BJ (cell line): ENCODE data around the gene ZNF579. TPM values are rescaled to one million over a fixed set of nuclear protein-coding genes. Genes with fewer than 3 reads are reported as not detected.

ENCODE experiments used
- CTCF ChIA-PET: fragments of 350-600 bp; formaldehyde crosslinking; extraction: SDS; loops from one replicate; lab custom pipeline; 2021; ENCODE audit warnings: antibody characterized with exemption, inconsistent platforms; lab: Yijun Ruan, JAX
- POLR2A ChIA-PET: fragments of 300-600 bp; sonication (Branson Sonifier 250); formaldehyde crosslinking; extraction: SDS; loops from one replicate; lab custom pipeline; 2021; ENCODE audit warnings: antibody characterized with exemption; lab: Charles Lee
- DNase-seq: peaks from one replicate; pipeline ENCODE4 v3.0.0-alpha.2; 2011; ENCODE audit warnings: low read depth
- H3K27me3 ChIP-seq: 2 replicates; pipeline ENCODE4 v1.6.0; 2011; ENCODE audit warnings: low read length; ENCODE audit not compliant: control insufficient read depth, insufficient read depth
- H3K36me3 ChIP-seq: 2 replicates; pipeline ENCODE4 v1.5.1; 2011; ENCODE audit warnings: low read length; ENCODE audit not compliant: control insufficient read depth, insufficient read depth
- H3K4me3 ChIP-seq: 2 replicates; pipeline ENCODE4 v1.5.1; 2011; ENCODE audit warnings: low read depth, mild to moderate bottlenecking, control low read depth, low read length
- polyA minus RNA-seq: library from RNA; depleted of rRNA, polyadenylated mRNA; stranded (reverse); fragments of >200 nt; gene quantifications from 2 replicates; pipeline ENCODE4 v1.2.3, GENCODE V29; 2011; rRNA and poly(A)+ RNA removed
- polyA plus RNA-seq: library from polyadenylated mRNA; depleted of rRNA; stranded (reverse); fragments of >200 nt; gene quantifications from 2 replicates; pipeline ENCODE4 v1.2.3, GENCODE V29; 2011; rRNA removed
- TF ChIP-seq, protein P1 (sequence below): IDR thresholded peaks from 2 replicates; pipeline ENCODE4 v1.5.1; 2011; ENCODE audit warnings: low read depth, mild to moderate bottlenecking, control low read depth, inconsistent platforms, low read length, moderate library complexity; ENCODE audit not compliant: insufficient read depth

ZNF579 gene
- polyA plus RNA-seq (2.6 and 3.8 TPM in 2 replicates), polyA minus RNA-seq (4.2 and 10.1 TPM in 2 replicates)

DNA sequence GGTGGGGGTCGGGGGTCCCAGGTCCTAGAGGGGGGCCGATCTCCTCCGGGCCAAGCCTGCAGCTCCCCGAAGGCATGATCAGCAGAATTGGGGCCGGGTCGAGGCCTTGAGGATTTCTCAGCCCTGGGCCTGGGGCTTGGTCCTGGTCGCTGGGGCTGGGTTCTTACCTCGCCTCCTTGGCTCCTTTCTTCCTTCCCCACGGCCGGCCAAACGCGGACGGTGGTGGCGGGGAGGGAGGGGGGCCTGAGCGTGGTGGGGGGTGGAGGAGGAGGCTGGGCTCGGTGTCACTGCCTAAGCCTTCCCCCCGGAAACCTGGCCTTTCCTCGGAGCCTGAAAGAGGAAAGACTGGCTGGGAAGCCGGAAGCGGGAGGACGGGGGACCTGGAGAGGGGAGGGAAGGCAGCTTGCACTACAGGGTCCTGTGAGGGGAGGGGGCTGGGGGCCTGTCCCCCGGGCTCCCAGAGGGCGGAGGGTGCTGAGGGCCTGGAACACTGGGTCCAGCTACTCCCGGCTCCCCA lies at the start of gene ZNF579:
Gene ZNF579, minus strand, starts transcription at position 221 of the 517 bp plus-strand sequence. CDS start 1,209 bp downstream, outside the sequence.
- ChIA-PET CTCF (interaction anchor here (0.6 to 1.3 kb wide), 3 partner anchors 26 to 113 kb away, joined by 3 to 5 read pairs (median 3); no protein-coding TSS in a partner anchor), POLR2A (no interaction called here)
- peak within 1 kb of the TSS; percentile 97 for H3K4me3 ChIP-seq
- peaks cover 3% of the 10 kb centered on the region for H3K36me3 ChIP-seq
- no peak for DNase-seq
- TF ChIP-seq, protein P1, sequence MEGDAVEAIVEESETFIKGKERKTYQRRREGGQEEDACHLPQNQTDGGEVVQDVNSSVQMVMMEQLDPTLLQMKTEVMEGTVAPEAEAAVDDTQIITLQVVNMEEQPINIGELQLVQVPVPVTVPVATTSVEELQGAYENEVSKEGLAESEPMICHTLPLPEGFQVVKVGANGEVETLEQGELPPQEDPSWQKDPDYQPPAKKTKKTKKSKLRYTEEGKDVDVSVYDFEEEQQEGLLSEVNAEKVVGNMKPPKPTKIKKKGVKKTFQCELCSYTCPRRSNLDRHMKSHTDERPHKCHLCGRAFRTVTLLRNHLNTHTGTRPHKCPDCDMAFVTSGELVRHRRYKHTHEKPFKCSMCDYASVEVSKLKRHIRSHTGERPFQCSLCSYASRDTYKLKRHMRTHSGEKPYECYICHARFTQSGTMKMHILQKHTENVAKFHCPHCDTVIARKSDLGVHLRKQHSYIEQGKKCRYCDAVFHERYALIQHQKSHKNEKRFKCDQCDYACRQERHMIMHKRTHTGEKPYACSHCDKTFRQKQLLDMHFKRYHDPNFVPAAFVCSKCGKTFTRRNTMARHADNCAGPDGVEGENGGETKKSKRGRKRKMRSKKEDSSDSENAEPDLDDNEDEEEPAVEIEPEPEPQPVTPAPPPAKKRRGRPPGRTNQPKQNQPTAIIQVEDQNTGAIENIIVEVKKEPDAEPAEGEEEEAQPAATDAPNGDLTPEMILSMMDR, result no peak
- no peaks in the 10 kb centered on the region for H3K27me3 ChIP-seq

DNA sequence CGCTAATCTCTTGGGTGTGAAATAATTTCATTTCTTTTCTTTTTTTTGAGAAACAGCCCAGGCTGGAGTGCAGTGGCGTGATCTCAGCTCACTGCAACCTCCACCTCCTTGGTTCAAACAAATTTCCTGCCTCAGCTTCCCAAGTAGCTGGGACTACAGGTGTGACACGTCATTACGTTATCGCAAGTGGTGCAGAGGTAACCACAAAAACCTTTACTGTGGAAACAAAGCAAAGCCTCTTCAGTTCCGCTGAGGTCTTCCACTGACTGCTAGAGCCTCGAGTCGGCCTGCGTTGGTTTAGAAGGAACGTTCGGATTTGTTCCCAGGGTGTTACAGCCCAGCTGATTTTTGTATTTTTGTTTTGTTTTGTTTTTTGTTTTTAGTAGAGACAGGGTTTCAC lies 45.7 kb upstream of the ZNF579 start:
- CTCF ChIA-PET, result interaction anchor here (0.6 to 5.7 kb wide), 5 partner anchors 14 to 109 kb away, joined by 3 to 30 read pairs (median 4); partner anchors contain the start of genes ZNF580 and ZNF865
- POLR2A ChIA-PET, result no interaction called here
- H3K27me3 ChIP-seq, result no peaks in the 10 kb centered on the region

GRCh38 chr19:55625004-55625326 lies 44.3 kb upstream of the ZNF579 start:
- ChIA-PET CTCF (interaction anchor here (0.7 to 5.7 kb wide), 9 partner anchors 8 to 464 kb away, joined by 3 to 30 read pairs (median 4); partner anchors contain the start of gene ZNF865), POLR2A (interaction anchor here (0.7 kb wide), 1 partner anchor 115 kb away, joined by 13 read pairs; no protein-coding TSS in a partner anchor)
- no peaks in the 10 kb centered on the region for H3K27me3 ChIP-seq
- H3K36me3 ChIP-seq, result peaks cover 6% of the 10 kb centered on the region
- H3K4me3 ChIP-seq, result peak overlapping the region; percentile 82
- TF ChIP-seq, protein P1, result no peak
- DNase-seq, result no peak

More for the DNA sequence above, 45.7 kb upstream of the ZNF579 start:
- DNase-seq, result no peak
- Histone ChIP-seq H3K36me3 (peaks cover 3% of the 10 kb centered on the region), H3K4me3 (no peak overlapping the region)
- TF ChIP-seq, protein P1, result no peak

- Histone ChIP-seq H3K27me3 (no peaks in the 10 kb centered on the region), H3K4me3 (peak within 1 kb of the TSS; percentile 82), H3K36me3 (peaks cover 6% of the 10 kb centered on the region)
- ChIA-PET CTCF (interaction anchor here (0.8 to 5.7 kb wide), 7 partner anchors 9 to 464 kb away, joined by 3 to 30 read pairs (median 5); partner anchors contain the start of gene ZNF865), POLR2A (interaction anchor here (0.6 kb wide), 2 partner anchors 53 to 394 kb away, joined by 5 to 9 read pairs; no protein-coding TSS in a partner anchor)
- TF ChIP-seq, protein P1, result no peak
- no peak for DNase-seq
These were observed 43.7 kb upstream of the ZNF579 start, which contains the start of gene ZNF784 for GRCh38 chr19:55624109-55625003. ZNF784 (minus strand) TSS chr19:55624566; CDS start chr19:55624561, 5 bp downstream.
